Psoas muscle (tissue), 8 donors: ENCODE measurements around the gene RIN3. TPM values are rescaled to one million over a fixed set of nuclear protein-coding genes. Genes with fewer than 3 reads are reported as not detected.

Experiments
- ATAC-seq, 4 donors: fragments of 200-7000 bp; cut with Tn5 transposase; one replicate each; pipeline ENCODE4 v1.9.1; 2020; ENCODE audit warnings: moderate library complexity in 3 of 4, mild to moderate bottlenecking in 2 of 4
- DNase-seq, 2 donors: peaks; one replicate each; pipeline ENCODE4 v3.0.0-alpha.2; 2020
- H3K27ac ChIP-seq: fragments of 200-600 bp; one replicate; pipeline ENCODE4 v1.8.0; 2022
- H3K27me3 ChIP-seq, 3 donors: fragments of 200-600 bp in 1 of 3; one replicate each; pipeline versions ENCODE4 v1.6.1 to v1.8.0; 2013 to 2022; ENCODE audit warnings: low read length in 2 of 3, mild to moderate bottlenecking in 2 of 3, moderate library complexity in 1 of 3; ENCODE audit not compliant: insufficient read depth in 3 of 3
- H3K36me3 ChIP-seq, 2 donors: fragments of 200-600 bp in 1 of 2; one replicate each; pipeline versions ENCODE4 v1.6.1 to v1.8.0; 2013 to 2022; ENCODE audit warnings: low read depth in 1 of 2, mild to moderate bottlenecking in 1 of 2, moderate library complexity in 1 of 2; ENCODE audit not compliant: insufficient read depth in 1 of 2
- H3K4me1 ChIP-seq: fragments of 200-600 bp; one replicate; pipeline ENCODE4 v1.8.0; 2022
- H3K4me3 ChIP-seq: fragments of 200-600 bp; one replicate; pipeline ENCODE4 v1.8.0; 2022; ENCODE audit warnings: mild to moderate bottlenecking
- H3K9me3 ChIP-seq: fragments of 200-600 bp; one replicate; pipeline ENCODE4 v1.8.0; 2022
- CTCF ChIP-seq: fragments of 200-600 bp; IDR thresholded peaks from one replicate; pipeline ENCODE4 v1.8.0; 2022; ENCODE audit warnings: antibody characterized with exemption
- WGBS, 3 donors: extraction: QIAGEN DNeasy Blood & Tissue Kit; methylation state at CpG; one replicate each; pipeline versions ENCODE4 v1.1.6 to v1.1.7; 2013; 5-methylcytosine and 5-hydroxymethylcytosine counted together
- intact Hi-C, 2 donors: fragments of 100-400 bp; cut with DNase I; formaldehyde crosslinking; loops; one replicate each; pipeline versions ENCODE4 v1.11.0 to v1.14.2; 2022
- polyA plus RNA-seq, 3 donors: library from polyadenylated mRNA; stranded (reverse); fragments of 200-250 nt; gene quantifications; one replicate each; pipeline ENCODE4 v1.2.3, GENCODE V29; 2013
- total RNA-seq, 4 donors: library from RNA; stranded (reverse); fragmentation: NEBNext Ultra II Directional in 2 of 4; extraction: Animal tissue kit (Norgen Biotek cat#: 25700) in 2 of 4; gene quantifications; one replicate each; pipeline versions ENCODE4 v1.2.1 to v1.2.4, GENCODE V29; 2021 to 2023
- donor health status: healthy with polysubstance abuse.
- donor health status: DM: no; HTN: no; CAD: no; lungs with moderate emphysema.
- donor health status: Bipolar disorder and iron deficiency.
- donor health status: healthy.
- donor health status: DM: yes; HTN: yes; CAD: no.
- donor health status: DM: no; HTN: no; CAD: no.
- donor health status: DM: no; HTN: no; CAD: no.
- donor health status: DM: yes; HTN: yes; CAD: no.

The RIN3 gene
- total and polyA plus RNA-seq, 7 donors = 1.2 to 8.7 (median 3.8) TPM

GRCh38 chr14:92575061-92575747 lies 61.6 kb downstream of the RIN3 start:
- H3K36me3 ChIP-seq = no peaks in the 10 kb centered on the region
- TF ChIP-seq CTCF = no peak
- DNase-seq (no peak), ATAC-seq (no peak)
- H3K4me3 ChIP-seq = no peak overlapping the region
- no peaks in the 10 kb centered on the region for H3K9me3 ChIP-seq
- H3K27ac ChIP-seq = no peak overlapping the region
- intact Hi-C loops = no loop called here
- WGBS, 3 donors = 85 to 90% (median 86%) methylated on average over 7 of the region's 7 CpGs
- H3K27me3 ChIP-seq = no peaks in the 10 kb centered on the region
- no peaks in the 10 kb centered on the region for H3K4me1 ChIP-seq

- Histone ChIP-seq H3K4me1 (no peaks in the 10 kb centered on the region), H3K4me3 (no peak overlapping the region), H3K27me3 (no peaks in the 10 kb centered on the region), H3K9me3 (no peaks in the 10 kb centered on the region), H3K27ac (no peak overlapping the region), H3K36me3 (no peaks in the 10 kb centered on the region)
- DNase-seq (no peak), ATAC-seq (no peak)
- intact Hi-C loops = no loop called here
- no peak for TF ChIP-seq CTCF
- 91 to 94% (median 91%) methylated on average over 7 of the region's 7 CpGs for WGBS, 3 donors
Measured at GRCh38 chr14:92575748-92576303, 62.2 kb downstream of the RIN3 start.

- WGBS, 3 donors = 83 to 93% (median 92%) methylated on average over 13 of the region's 13 CpGs
- ATAC-seq (no peak), DNase-seq (no peak)
- intact Hi-C loops = no loop called here
- no peaks in the 10 kb centered on the region for H3K9me3 ChIP-seq
- H3K4me1 ChIP-seq = no peaks in the 10 kb centered on the region
- no peak overlapping the region for H3K27ac ChIP-seq
- no peaks in the 10 kb centered on the region for H3K36me3 ChIP-seq
- H3K27me3 ChIP-seq = no peaks in the 10 kb centered on the region
- TF ChIP-seq CTCF = no peak
- no peak overlapping the region for H3K4me3 ChIP-seq
Measured at GRCh38 chr14:92577321-92577742, 63.8 kb downstream of the RIN3 start.

GRCh38 chr14:92578511-92578910 lies 64.9 kb downstream of the RIN3 start:
- Histone ChIP-seq H3K9me3 (no peaks in the 10 kb centered on the region), H3K4me1 (no peaks in the 10 kb centered on the region), H3K27me3 (no peaks in the 10 kb centered on the region), H3K27ac (no peak overlapping the region), H3K4me3 (no peak overlapping the region), H3K36me3 (no peaks in the 10 kb centered on the region)
- ATAC-seq = no peak
- no peak for TF ChIP-seq CTCF
- 90 to 95% (median 94%) methylated on average over 3 of the region's 3 CpGs for WGBS, 3 donors
- no peak for DNase-seq
- intact Hi-C loops = loop anchor here in 1 of 2 donors (2.0 kb wide), 1 partner anchor 62 kb away; no protein-coding TSS in a partner anchor
